Type B pancreatic cell (in vitro differentiated cells): ENCODE results near the gene TRNT1. TPM values are rescaled to one million over a fixed set of nuclear protein-coding genes. Genes with fewer than 3 reads are reported as not detected.

Experiments used
- DNase-seq: peaks from one replicate; pipeline ENCODE4 v3.0.0; 2021; ENCODE audit warnings: mixed read lengths; ENCODE audit not compliant: unreplicated experiment; ENCODE audit errors: extremely low spot score
- H3K27ac Mint-ChIP-seq: 2 replicates; pipeline ENCODE4 v1.8.0; 2021; ENCODE audit warnings: mild to moderate bottlenecking, mixed read lengths
- H3K27me3 Mint-ChIP-seq: 2 replicates; pipeline ENCODE4 v1.8.0; 2021; ENCODE audit warnings: mixed read lengths
- H3K36me3 Mint-ChIP-seq: 2 replicates; pipeline ENCODE4 v1.8.0; 2021; ENCODE audit warnings: mixed read lengths
- H3K4me1 Mint-ChIP-seq: one replicate; pipeline ENCODE4 v1.8.0; 2021; ENCODE audit warnings: mixed read lengths; ENCODE audit not compliant: unreplicated experiment
- H3K4me3 Mint-ChIP-seq: 2 replicates; pipeline ENCODE4 v1.8.0; 2021; ENCODE audit warnings: mild to moderate bottlenecking, mixed read lengths
- H3K9me3 Mint-ChIP-seq: 2 replicates; pipeline ENCODE4 v1.8.0; 2021; ENCODE audit warnings: mixed read lengths
- total RNA-seq: library from RNA; stranded (reverse); gene quantifications from 2 replicates; pipeline ENCODE4 v1.2.1, GENCODE V29; 2021; ENCODE audit warnings: low replicate concordance
- TF ChIP-seq, protein P1 (sequence below): fragments of 200-600 bp; sonication (generic); conservative IDR thresholded peaks from 2 replicates; pipeline ENCODE4 v1.5.0; 2021; ENCODE audit warnings: antibody characterized with exemption, mild to moderate bottlenecking

The TRNT1 gene
- total RNA-seq, 1 donor from 2014 or later, result 33.0 TPM

DNA sequence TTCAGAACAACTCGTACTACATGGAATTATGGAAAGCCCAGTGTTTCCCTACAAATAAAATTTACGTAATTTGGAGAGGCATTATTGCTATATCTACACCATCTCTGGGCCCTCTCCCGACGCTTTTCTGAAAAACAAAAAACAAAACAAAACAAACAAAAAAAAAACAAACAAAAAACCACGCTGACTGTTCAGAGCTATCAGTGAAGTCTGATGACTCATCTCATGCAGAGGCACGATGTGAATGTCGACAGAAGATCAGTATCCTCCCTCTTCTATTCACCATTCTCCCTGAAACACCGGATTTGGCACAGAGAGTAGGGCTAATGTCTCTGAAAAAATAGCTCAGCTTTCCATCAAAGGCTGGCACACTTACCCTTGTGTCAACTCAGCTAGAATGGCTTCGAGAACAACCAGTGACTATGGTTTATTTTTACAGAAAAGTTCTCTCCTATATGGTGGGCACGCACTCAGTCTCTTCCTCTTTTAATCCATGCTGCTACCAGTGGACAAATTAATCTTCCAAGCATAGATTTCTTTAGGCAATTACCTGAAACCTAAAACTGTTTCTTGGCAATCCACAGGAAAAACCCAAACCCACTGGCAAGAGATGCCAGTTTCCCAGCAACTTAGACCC lies 51.2 kb downstream of the TRNT1 start:
- DNase-seq, result no peak
- Mint-ChIP-seq H3K4me1 (peaks cover 16% of the 10 kb centered on the region), H3K27ac (no peak overlapping the region), H3K4me3 (peak overlapping the region; percentile 93), H3K27me3 (peaks cover 5% of the 10 kb centered on the region), H3K36me3 (peaks cover 11% of the 10 kb centered on the region), H3K9me3 (no peaks in the 10 kb centered on the region)
- TF ChIP-seq, protein P1, sequence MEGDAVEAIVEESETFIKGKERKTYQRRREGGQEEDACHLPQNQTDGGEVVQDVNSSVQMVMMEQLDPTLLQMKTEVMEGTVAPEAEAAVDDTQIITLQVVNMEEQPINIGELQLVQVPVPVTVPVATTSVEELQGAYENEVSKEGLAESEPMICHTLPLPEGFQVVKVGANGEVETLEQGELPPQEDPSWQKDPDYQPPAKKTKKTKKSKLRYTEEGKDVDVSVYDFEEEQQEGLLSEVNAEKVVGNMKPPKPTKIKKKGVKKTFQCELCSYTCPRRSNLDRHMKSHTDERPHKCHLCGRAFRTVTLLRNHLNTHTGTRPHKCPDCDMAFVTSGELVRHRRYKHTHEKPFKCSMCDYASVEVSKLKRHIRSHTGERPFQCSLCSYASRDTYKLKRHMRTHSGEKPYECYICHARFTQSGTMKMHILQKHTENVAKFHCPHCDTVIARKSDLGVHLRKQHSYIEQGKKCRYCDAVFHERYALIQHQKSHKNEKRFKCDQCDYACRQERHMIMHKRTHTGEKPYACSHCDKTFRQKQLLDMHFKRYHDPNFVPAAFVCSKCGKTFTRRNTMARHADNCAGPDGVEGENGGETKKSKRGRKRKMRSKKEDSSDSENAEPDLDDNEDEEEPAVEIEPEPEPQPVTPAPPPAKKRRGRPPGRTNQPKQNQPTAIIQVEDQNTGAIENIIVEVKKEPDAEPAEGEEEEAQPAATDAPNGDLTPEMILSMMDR, result no peak

DNA sequence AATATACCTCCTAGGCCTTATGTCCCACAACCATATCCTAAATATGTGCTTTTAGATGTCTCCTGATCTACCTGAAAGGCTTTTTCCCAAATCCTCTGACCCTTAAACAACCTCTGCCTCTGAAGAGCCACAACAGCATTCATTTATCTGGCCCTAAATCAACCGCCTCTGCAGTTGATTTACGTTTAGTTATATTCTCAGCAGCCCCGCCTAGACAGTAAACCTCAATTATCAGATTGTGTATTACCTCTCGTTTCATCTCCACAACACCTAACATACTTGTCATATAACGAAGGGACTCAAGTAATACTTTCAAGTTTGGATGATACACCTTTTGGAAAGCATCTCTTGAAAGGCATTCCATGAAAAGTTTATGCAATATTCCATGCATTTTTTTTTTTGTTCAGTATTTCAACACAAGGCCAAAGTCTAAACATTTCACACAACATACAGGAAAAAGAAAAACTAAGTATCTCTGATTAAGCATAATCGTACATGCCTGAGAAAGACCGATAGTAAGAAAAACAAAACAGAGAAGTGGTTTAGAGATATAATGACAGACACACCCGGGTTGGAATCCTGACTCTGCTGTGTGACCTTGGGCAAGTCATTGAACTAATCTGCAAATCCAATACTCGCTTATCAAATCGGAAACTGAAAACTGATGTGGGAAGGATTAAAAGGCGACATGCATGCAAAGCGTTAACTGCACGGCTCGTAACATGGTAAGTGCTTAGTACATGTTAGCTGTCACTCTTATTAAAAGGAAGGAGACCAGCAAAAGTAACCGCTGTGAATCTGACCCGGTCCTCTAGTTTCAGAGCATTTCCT lies 52.0 kb downstream of the TRNT1 start:
- peaks cover 8% of the 10 kb centered on the region for H3K36me3 Mint-ChIP-seq
- TF ChIP-seq, protein P1, result no peak
- H3K27ac Mint-ChIP-seq, result peak overlapping the region; percentile 72
- H3K27me3 Mint-ChIP-seq, result peaks cover 12% of the 10 kb centered on the region
- H3K9me3 Mint-ChIP-seq, result no peaks in the 10 kb centered on the region
- peaks cover 16% of the 10 kb centered on the region for H3K4me1 Mint-ChIP-seq
- DNase-seq, result no peak
- H3K4me3 Mint-ChIP-seq, result peak overlapping the region; percentile 93

DNA sequence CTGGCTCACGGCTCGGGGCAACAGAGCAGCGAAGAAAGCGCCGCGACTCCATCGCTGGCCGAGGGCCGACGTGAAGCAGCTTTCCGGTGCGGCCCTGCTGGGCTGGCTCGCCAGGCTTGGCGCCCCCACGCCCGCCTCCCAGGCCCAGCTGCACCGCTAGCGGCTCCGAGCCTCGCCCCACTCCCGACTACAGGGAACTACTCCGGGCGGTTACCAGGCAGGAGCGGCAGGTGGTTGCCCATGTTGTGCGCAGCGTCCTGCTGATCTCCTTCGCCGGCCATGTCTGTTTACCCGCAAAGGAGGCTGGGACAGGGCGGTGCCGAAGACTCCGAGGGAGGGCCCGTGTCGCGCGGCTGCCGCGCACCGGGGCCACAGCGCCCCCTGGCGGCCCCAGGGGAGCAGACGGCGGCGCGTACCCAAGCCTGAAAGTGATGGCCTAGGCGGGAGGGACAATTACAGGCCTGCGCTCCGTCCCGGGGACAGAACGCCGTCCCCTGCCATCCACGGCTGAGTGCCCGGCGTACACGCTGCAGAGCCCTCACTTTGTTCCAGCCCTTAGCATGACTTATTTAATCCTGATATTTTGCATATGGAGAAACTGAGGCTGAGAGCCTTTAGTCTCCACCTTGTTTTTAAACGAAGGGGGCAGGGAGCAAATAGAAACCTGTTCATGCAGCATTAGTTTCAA lies 52.8 kb downstream of the TRNT1 start, which contains the start of gene CRBN:
Gene CRBN (minus strand): TSS at position 285 of the 688 bp plus-strand sequence. CDS start 4 bp downstream, at position 281.
- Mint-ChIP-seq H3K27ac (peak within 1 kb of the TSS; percentile 72), H3K9me3 (no peaks in the 10 kb centered on the region), H3K4me1 (peaks cover 16% of the 10 kb centered on the region), H3K36me3 (peaks cover 3% of the 10 kb centered on the region), H3K4me3 (peak within 1 kb of the TSS; percentile 93), H3K27me3 (peaks cover 17% of the 10 kb centered on the region)
- DNase-seq, result peak; percentile 91
- TF ChIP-seq, protein P1, result peak; percentile 98

DNA sequence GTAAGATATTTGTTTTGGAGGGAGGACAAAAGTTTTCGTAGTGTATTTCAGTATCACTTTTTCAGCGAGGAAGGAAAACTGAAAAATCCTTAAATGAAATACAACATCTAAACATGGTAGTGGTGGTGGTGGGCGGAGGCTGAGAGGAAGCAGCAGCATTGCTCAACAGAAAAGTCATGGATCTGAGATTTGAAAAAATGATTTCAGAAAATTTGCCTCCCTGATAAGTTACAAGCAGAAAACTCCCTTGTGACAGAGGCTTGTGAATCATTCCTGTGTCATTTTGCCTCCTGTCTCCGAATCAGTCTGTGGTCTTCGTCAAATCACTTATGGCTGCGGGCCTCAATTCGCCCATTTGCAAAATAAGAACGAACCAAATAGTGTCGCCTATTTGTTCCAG lies 53.7 kb downstream of the TRNT1 start:
- Mint-ChIP-seq H3K4me3 (peak overlapping the region; percentile 57), H3K27ac (no peak overlapping the region), H3K36me3 (no peaks in the 10 kb centered on the region), H3K9me3 (no peaks in the 10 kb centered on the region), H3K4me1 (peaks cover 16% of the 10 kb centered on the region), H3K27me3 (peaks cover 17% of the 10 kb centered on the region)
- DNase-seq, result no peak
- TF ChIP-seq, protein P1, result no peak

DNA sequence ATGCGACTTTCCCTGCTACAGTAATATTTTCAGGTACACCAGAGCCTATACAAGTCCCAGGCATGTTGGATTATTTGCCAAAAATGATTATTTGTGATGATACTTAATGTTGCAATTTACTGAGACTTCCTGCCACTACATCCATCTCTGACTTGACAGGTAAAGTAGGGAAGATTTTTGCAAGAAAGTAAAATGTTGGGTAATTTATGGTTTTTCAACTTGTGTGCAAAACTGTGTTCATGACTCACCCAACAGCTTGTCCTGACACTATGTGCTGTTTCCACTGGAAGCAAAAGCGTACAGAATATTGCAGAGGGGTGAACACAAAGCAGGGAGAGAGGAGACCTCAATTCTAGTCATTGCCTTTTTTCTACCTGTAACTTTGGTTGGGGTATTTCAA lies 58.1 kb downstream of the TRNT1 start:
- Mint-ChIP-seq H3K9me3 (peaks cover 11% of the 10 kb centered on the region), H3K27ac (no peak overlapping the region), H3K4me1 (no peaks in the 10 kb centered on the region), H3K27me3 (peaks cover 21% of the 10 kb centered on the region), H3K4me3 (no peak overlapping the region), H3K36me3 (no peaks in the 10 kb centered on the region)
- no peak for DNase-seq
- TF ChIP-seq, protein P1, result no peak
